ENCODE data around the gene GINS2. TPM values are rescaled to one million over a fixed set of nuclear protein-coding genes. Genes with fewer than 3 reads are reported as not detected.
A peak's percentile ranks its signal among the peaks of the same experiment; 100 is the strongest.

Gene GINS2
- total and polyA plus RNA-seq, 12 donors, result 0.06 to 7.5 (median 1.5) TPM

- no peaks in the 10 kb centered on the region for H3K36me3 ChIP-seq (replicated peaks in 1 of 2)
- no peak for DNase-seq
- peaks cover 43 to 57% of the 10 kb centered on the region in 2 donors for H3K4me1 ChIP-seq (replicated peaks in 1 of 2)
- peak overlapping the region in 3 of 5 donors; percentile 80 to 93 (median 91) for H3K27ac ChIP-seq
- no peak for TF ChIP-seq POLR2A (IDR thresholded peaks at IDR 0.05)
- TF ChIP-seq CTCF (IDR thresholded peaks at IDR 0.05), result no peak
- no peaks in the 10 kb centered on the region for H3K27me3 ChIP-seq
- intact Hi-C loops (cut with DNase I), result no loop called here
- H3K9me3 ChIP-seq (replicated peaks in 1 of 3), result no peaks in the 10 kb centered on the region
- no peak overlapping the region for H3K4me3 ChIP-seq
- WGBS, 4 donors, result 73 to 91% (median 90%) methylated on average over 6 to 31 of the region's 31 CpGs
Measured at GRCh38 chr16:85640585-85640984, 48.2 kb downstream of the GINS2 start.

- 77 to 100% (median 90%) methylated on average over 1 to 13 of the region's 13 CpGs for WGBS, 4 donors
- TF ChIP-seq POLR2A (IDR thresholded peaks at IDR 0.05), result no peak
- TF ChIP-seq CTCF (IDR thresholded peaks at IDR 0.05), result no peak
- Histone ChIP-seq H3K27me3 (no peaks in the 10 kb centered on the region), H3K36me3 (replicated peaks in 1 of 2) (no peaks in the 10 kb centered on the region), H3K4me1 (replicated peaks in 1 of 2) (peaks cover 47 to 61% of the 10 kb centered on the region in 2 donors), H3K9me3 (replicated peaks in 1 of 3) (no peaks in the 10 kb centered on the region), H3K27ac (peak overlapping the region; percentile 80 to 93 (median 93)), H3K4me3 (no peak overlapping the region)
- no peak for DNase-seq
- intact Hi-C loops (cut with DNase I), result no loop called here
Measured at GRCh38 chr16:85640254-85640558, 48.5 kb downstream of the GINS2 start.

- intact Hi-C loops (cut with DNase I), result no loop called here
- WGBS, 4 donors, result 57 to 87% (median 58%) methylated on average over 3 to 35 of the region's 35 CpGs; no CpG with 5 or more reads in 1 of the 4 donors
- DNase-seq, result peak; percentile 87 to 97 (median 92)
Measured at GRCh38 chr16:85639529-85640253, 49.1 kb downstream of the GINS2 start.

More at GRCh38 chr16:85639529-85640253, 49.1 kb downstream of the GINS2 start:
- no peak overlapping the region for H3K4me3 ChIP-seq
- H3K36me3 ChIP-seq (replicated peaks in 1 of 2), result no peaks in the 10 kb centered on the region
- H3K4me1 ChIP-seq (replicated peaks in 1 of 2), result peaks cover 50 to 66% of the 10 kb centered on the region in 2 donors
- no peaks in the 10 kb centered on the region for H3K27me3 ChIP-seq
- H3K27ac ChIP-seq, result peak overlapping the region; percentile 80 to 93 (median 93)
- peak; percentile 6 to 77 for TF ChIP-seq POLR2A (IDR thresholded peaks at IDR 0.05)
- TF ChIP-seq CTCF (IDR thresholded peaks at IDR 0.05), result peak in 1 of 6 experiments; percentile 36
- no peaks in the 10 kb centered on the region for H3K9me3 ChIP-seq (replicated peaks in 1 of 3)

Measured in adrenal gland (tissue), 12 donors.